OCI-LY7 (cell line): ENCODE results near the gene EEPD1. TPM values are rescaled to one million over a fixed set of nuclear protein-coding genes. Genes with fewer than 3 reads are reported as not detected.

Source experiments
- BruUV-seq: library from RNA; stranded (reverse); fragments of 400-500 nt; replicated peaks from 2 replicates; lab custom pipeline; 2021; lab: Mats Ljungman, UMichigan
- CTCF ChIA-PET: fragments of 300-600 bp; sonication (Branson Sonifier 250); formaldehyde crosslinking; loops from one replicate; lab custom pipeline; 2022; ENCODE audit warnings: antibody characterized with exemption; ENCODE audit not compliant: unreplicated experiment; lab: Charles Lee
- POLR2A ChIA-PET: fragments of 300-600 bp; sonication (Branson Sonifier 250); formaldehyde crosslinking; loops from one replicate; lab custom pipeline; 2022; ENCODE audit warnings: antibody characterized with exemption; lab: Charles Lee
- DNase-seq: peaks from one replicate; pipeline ENCODE4 v3.0.0-alpha.2; 2015; ENCODE audit warnings: low spot score
- H2AFZ ChIP-seq: fragments of 200-600 bp; sonication (generic), shearing (Covaris generic); 2 replicates; pipeline ENCODE4 v1.6.1; 2014; ENCODE audit warnings: mild to moderate bottlenecking, antibody characterized with exemption, low read length, moderate library complexity
- H3K27ac ChIP-seq: fragments of 200-600 bp; sonication (generic); 2 replicates; pipeline ENCODE4 v1.5.1; 2014; ENCODE audit warnings: mixed run types, low read depth, mild to moderate bottlenecking, moderate library complexity, low read length, inconsistent platforms; ENCODE audit not compliant: poor library complexity, severe bottlenecking
- H3K36me3 ChIP-seq: fragments of 200-600 bp; sonication (generic); 2 replicates; pipeline ENCODE4 v1.6.1; 2014; ENCODE audit warnings: mild to moderate bottlenecking, antibody characterized with exemption, low read length, moderate library complexity, mixed read lengths; ENCODE audit not compliant: insufficient read depth
- H3K4me1 ChIP-seq: fragments of 200-600 bp; sonication (generic); 2 replicates; pipeline ENCODE4 v1.5.1; 2014; ENCODE audit warnings: mild to moderate bottlenecking, low read length; ENCODE audit not compliant: insufficient read depth, poor library complexity, severe bottlenecking
- H3K4me2 ChIP-seq: fragments of 200-600 bp; sonication (generic); 2 replicates; pipeline ENCODE4 v1.6.1; 2014; ENCODE audit warnings: mild to moderate bottlenecking, low read length
- H3K4me3 ChIP-seq: fragments of 200-600 bp; sonication (generic); 2 replicates; pipeline ENCODE4 v1.5.1; 2014; ENCODE audit warnings: mild to moderate bottlenecking, low read depth, low read length; ENCODE audit not compliant: poor library complexity, severe bottlenecking
- H3K79me2 ChIP-seq: fragments of 200-600 bp; sonication (generic); 2 replicates; pipeline ENCODE4 v1.6.1; 2016; ENCODE audit warnings: low read depth, mild to moderate bottlenecking, low read length, moderate library complexity, mixed read lengths; ENCODE audit not compliant: insufficient read depth
- H3K9me2 ChIP-seq: fragments of 200-600 bp; sonication (generic); 2 replicates; pipeline ENCODE4 v1.6.1; 2016; ENCODE audit warnings: mild to moderate bottlenecking, low read length, mixed read lengths; ENCODE audit not compliant: insufficient read depth
- H3K9me3 ChIP-seq: fragments of 200-600 bp; sonication (generic); 2 replicates; pipeline ENCODE4 v1.6.1; 2014; ENCODE audit warnings: mild to moderate bottlenecking, mixed run types, low read length, mixed read lengths
- H4K20me1 ChIP-seq: fragments of 200-600 bp; sonication (generic); 2 replicates; pipeline ENCODE4 v1.6.1; 2014; ENCODE audit warnings: mild to moderate bottlenecking, antibody characterized with exemption, low read length, moderate library complexity, mixed read lengths; ENCODE audit not compliant: insufficient read depth
- CTCF ChIP-seq: fragments of 200-600 bp; sonication (generic); conservative IDR thresholded peaks from 2 replicates; pipeline ENCODE4 v1.5.1; 2014; ENCODE audit warnings: mild to moderate bottlenecking, antibody characterized with exemption, low read length, moderate library complexity, mixed read lengths
- EZH2phosphoT487 ChIP-seq: fragments of 200-600 bp; sonication (generic); IDR thresholded peaks from 2 replicates; pipeline ENCODE4 v1.6.1; 2018; ENCODE audit warnings: low read depth, borderline replicate concordance, mild to moderate bottlenecking, mixed run types, antibody characterized with exemption, low read length, moderate library complexity, mixed read lengths
- intact Hi-C: fragments of 100-400 bp; cut with micrococcal nuclease; formaldehyde crosslinking; loops from one replicate; pipeline ENCODE4 v1.10.0; 2022; ENCODE audit not compliant: unreplicated experiment
- total RNA-seq, 2 experiments: library from RNA; depleted of rRNA in 1 of 2; stranded (reverse); fragments of >200 nt in 1 of 2; shearing (Covaris generic) in 1 of 2; gene quantifications; 2 replicates each; pipeline ENCODE4 v1.2.3, GENCODE V29; 2014 to 2022

EEPD1 gene
- total RNA-seq, 2 experiments from 2014 or later, result 1.7 to 8.1 TPM

GRCh38 chr7:36208997-36209813 is 56.2 kb downstream of the EEPD1 start:
- TF ChIP-seq CTCF, result no peak
- no peak for TF ChIP-seq EZH2phosphoT487
- Histone ChIP-seq H3K4me1 (peaks cover 12% of the 10 kb centered on the region), H3K36me3 (no peaks in the 10 kb centered on the region), H3K79me2 (no peaks in the 10 kb centered on the region), H2AFZ (no peak overlapping the region), H3K9me2 (no peaks in the 10 kb centered on the region), H3K27ac (no peak overlapping the region), H3K4me2 (no peak overlapping the region), H3K9me3 (no peaks in the 10 kb centered on the region), H4K20me1 (no peaks in the 10 kb centered on the region), H3K4me3 (no peak overlapping the region)
- intact Hi-C loops, result no loop called here
- BruUV-seq, result no TSS peak
- DNase-seq, result no peak
- POLR2A ChIA-PET, result interaction anchor here (0.7 to 1.0 kb wide), 2 partner anchors 23 to 25 kb away, joined by 3 read pairs; no protein-coding TSS in a partner anchor
- CTCF ChIA-PET, result no interaction called here

- no peaks in the 10 kb centered on the region for H3K36me3 ChIP-seq
- no TSS peak for BruUV-seq
- ChIA-PET POLR2A (interaction anchor here (0.9 to 1.0 kb wide), 3 partner anchors 7 to 24 kb away, joined by 3 to 4 read pairs (median 4); no protein-coding TSS in a partner anchor), CTCF (no interaction called here)
- DNase-seq, result no peak
- H3K9me3 ChIP-seq, result no peaks in the 10 kb centered on the region
- H3K4me1 ChIP-seq, result peaks cover 12% of the 10 kb centered on the region
- H3K27ac ChIP-seq, result no peak overlapping the region
- H3K4me2 ChIP-seq, result no peak overlapping the region
- H3K79me2 ChIP-seq, result no peaks in the 10 kb centered on the region
- no peak overlapping the region for H2AFZ ChIP-seq
- H3K9me2 ChIP-seq, result no peaks in the 10 kb centered on the region
- intact Hi-C loops, result no loop called here
- H3K4me3 ChIP-seq, result no peak overlapping the region
- no peaks in the 10 kb centered on the region for H4K20me1 ChIP-seq
- TF ChIP-seq EZH2phosphoT487 (no peak), CTCF (no peak)
These were observed 56.7 kb downstream of the EEPD1 start for GRCh38 chr7:36209814-36210183.
